A549 (cell line): ENCODE measurements around the gene VPS54. TPM values are rescaled to one million over a fixed set of nuclear protein-coding genes. Genes with fewer than 3 reads are reported as not detected.

Experiments used
- ATAC-seq, 2 experiments: fragments of 200-7000 bp in 1 of 2; fragments of >200 bp in 1 of 2; cut with Nextera tagmentation in 1 of 2; cut with Tn5 transposase in 1 of 2; 3 replicates each; pipeline versions ENCODE4 v1.8.0 to v1.9.1; 2018 to 2020; ENCODE audit warnings: mild to moderate bottlenecking in 1 of 2, moderate library complexity in 1 of 2
- CTCF ChIA-PET: fragments of 300-600 bp; sonication (Branson Sonifier 250); formaldehyde crosslinking; extraction: SDS; loops from one replicate; lab custom pipeline; 2021; ENCODE audit warnings: antibody characterized with exemption, inconsistent platforms; lab: Yijun Ruan, JAX
- POLR2A ChIA-PET: fragments of 350-600 bp; formaldehyde crosslinking; extraction: SDS; loops from one replicate; lab custom pipeline; 2021; ENCODE audit warnings: antibody characterized with exemption, inconsistent platforms; lab: Yijun Ruan, JAX
- DNase-seq, 2 experiments: peaks; one replicate each; pipeline versions ENCODE4 v3.0.0 to v3.0.0-alpha.2; 2011 to 2016; ENCODE audit warnings: low read depth in 1 of 2, low spot score in 1 of 2
- FAIRE-seq: peaks from 2 replicates; lab custom pipeline; 2011; peaks lifted over from hg19 to GRCh38; lab: Jason Lieb, UNC
- H3K27ac ChIP-seq, 2 experiments: fragments of >200 bp; sonication (Bioruptor Twin); formaldehyde crosslinking; 3 replicates each; pipeline ENCODE4 v1.5.1; 2016 to 2017
- H3K4me1 ChIP-seq: fragments of >200 bp; sonication (Bioruptor Twin); formaldehyde crosslinking; 3 replicates; pipeline ENCODE4 v1.6.1; 2016
- H3K4me2 ChIP-seq: fragments of >200 bp; sonication (Bioruptor Twin); formaldehyde crosslinking; 3 replicates; pipeline ENCODE4 v1.6.1; 2016
- H3K4me3 ChIP-seq: fragments of >200 bp; sonication (Bioruptor Twin); formaldehyde crosslinking; 3 replicates; pipeline ENCODE4 v1.5.1; 2016
- H3K9me3 ChIP-seq: fragments of >200 bp; sonication (Bioruptor Twin); formaldehyde crosslinking; 3 replicates; pipeline ENCODE4 v1.6.1; 2016
- BHLHE40 ChIP-seq: IDR thresholded peaks from 2 replicates; pipeline ENCODE4 v1.6.1; 2012; ENCODE audit warnings: low read depth, low read length, inconsistent platforms
- CBX2 ChIP-seq: fragments of 200-600 bp; sonication (generic); IDR thresholded peaks from 2 replicates; pipeline ENCODE4 v1.6.1; 2016; ENCODE audit warnings: low read depth, mild to moderate bottlenecking, borderline replicate concordance
- CBX8 ChIP-seq: fragments of 200-600 bp; sonication (generic); IDR thresholded peaks from 2 replicates; pipeline ENCODE4 v1.6.1; 2016
- E2F6 ChIP-seq: IDR thresholded peaks from 2 replicates; pipeline ENCODE4 v1.6.1; 2012; ENCODE audit warnings: low read depth, borderline replicate concordance
- ESRRA ChIP-seq: fragments of 150-350 bp; IDR thresholded peaks from 2 replicates; pipeline ENCODE4 v1.6.1; 2014; ENCODE audit warnings: mild to moderate bottlenecking, low read length, borderline replicate concordance
- FOSL2 ChIP-seq, 2 experiments: fragments of 450-650 bp in 1 of 2; fragments of >200 bp in 1 of 2; sonication (Bioruptor Twin) in 1 of 2; formaldehyde crosslinking; IDR thresholded peaks; 2 replicates each; pipeline versions ENCODE4 v1.5.0 to v1.6.1; 2016 to 2020; ENCODE audit warnings: mild to moderate bottlenecking in 1 of 2, moderate library complexity in 1 of 2
- FOXS1 ChIP-seq: fragments of 250-450 bp; sonication (Bioruptor Pico); IDR thresholded peaks from 2 replicates; pipeline ENCODE4 v1.5.0; 2020; ENCODE audit warnings: mild to moderate bottlenecking, moderate library complexity
- GATA3 ChIP-seq: IDR thresholded peaks from 2 replicates; pipeline ENCODE4 v1.6.1; 2012; ENCODE audit warnings: borderline replicate concordance
- HDAC2 ChIP-seq: fragments of 200-600 bp; sonication (generic); IDR thresholded peaks from 2 replicates; pipeline ENCODE4 v1.6.1; 2016
- HOXB13 ChIP-seq: fragments of 250-450 bp; sonication (Bioruptor Pico); IDR thresholded peaks from 2 replicates; pipeline ENCODE4 v1.5.0; 2020; ENCODE audit warnings: low read depth, mild to moderate bottlenecking, moderate library complexity
- JUN ChIP-seq, 2 experiments: fragments of >200 bp; sonication (Bioruptor Twin); formaldehyde crosslinking; IDR thresholded peaks; 2 replicates in 1 of 2; 3 replicates in 1 of 2; pipeline ENCODE4 v1.6.1; 2016 to 2017
- KDM5A ChIP-seq: fragments of 200-600 bp; sonication (generic); IDR thresholded peaks from 2 replicates; pipeline ENCODE4 v1.6.1; 2016; ENCODE audit warnings: antibody characterized with exemption, mild to moderate bottlenecking
- MAX ChIP-seq: IDR thresholded peaks from 2 replicates; pipeline ENCODE4 v1.6.1; 2012
- MAZ ChIP-seq: fragments of 150-350 bp; IDR thresholded peaks from 2 replicates; pipeline ENCODE4 v1.6.1; 2014; ENCODE audit warnings: antibody characterized with exemption, low read depth, low read length, borderline replicate concordance
- POLR2A ChIP-seq: IDR thresholded peaks from 2 replicates; pipeline ENCODE4 v1.6.1; 2012; ENCODE audit warnings: mild to moderate bottlenecking, low read length
- POLR2AphosphoS2 ChIP-seq: conservative IDR thresholded peaks from 2 replicates; pipeline ENCODE4 v1.6.1; 2012; ENCODE audit warnings: low read length, improper control_type of control experiment, inconsistent platforms
- RAD21 ChIP-seq, 2 experiments: fragments of >200 bp in 1 of 2; sonication (Bioruptor Twin) in 1 of 2; formaldehyde crosslinking in 1 of 2; IDR thresholded peaks in 1 of 2; conservative IDR thresholded peaks in 1 of 2; 2 replicates in 1 of 2; 3 replicates in 1 of 2; pipeline ENCODE4 v1.6.1; 2012 to 2018; ENCODE audit warnings: inconsistent platforms in 1 of 2
- SMC3 ChIP-seq: fragments of >200 bp; sonication (Bioruptor Twin); formaldehyde crosslinking; IDR thresholded peaks from 3 replicates; pipeline ENCODE4 v1.6.1; 2018; ENCODE audit warnings: inconsistent platforms
- SREBF2 ChIP-seq: fragments of 450-650 bp; IDR thresholded peaks from 2 replicates; pipeline ENCODE4 v1.6.1; 2014; ENCODE audit warnings: mild to moderate bottlenecking, moderate library complexity
- TP53 ChIP-seq: fragments of 250-450 bp; sonication (Bioruptor Pico); IDR thresholded peaks from 2 replicates; pipeline ENCODE4 v1.5.0; 2021; ENCODE audit warnings: mild to moderate bottlenecking, moderate library complexity
- ZSCAN20 ChIP-seq: fragments of 250-450 bp; sonication (Bioruptor Pico); IDR thresholded peaks from 2 replicates; pipeline ENCODE4 v1.8.0; 2022; ENCODE audit warnings: mild to moderate bottlenecking, moderate library complexity
- WGBS: methylation state at CpG from one replicate; pipeline ENCODE4 v1.1.6; 2017; ENCODE audit errors: missing lambda C conversion rate; 5-methylcytosine and 5-hydroxymethylcytosine counted together
- polyA plus RNA-seq, 4 experiments: library from polyadenylated mRNA; depleted of rRNA in 3 of 4; stranded (reverse); fragments of >200 nt; fragmentation: RNase III in 1 of 4; extraction: RNeasy Plus Mini Kit Qiagen cat#74134 plus additional on column Dnase treatment in 1 of 4; gene quantifications; 2 replicates in 3 of 4; 3 replicates in 1 of 4; pipeline ENCODE4 v1.2.3, GENCODE V29; 2011 to 2017
- TF ChIP-seq, protein P1 (sequence below): fragments of >200 bp; sonication (Bioruptor Twin); formaldehyde crosslinking; IDR thresholded peaks from 2 replicates; pipeline ENCODE4 v1.6.1; 2016
- TF ChIP-seq, protein P2 (sequence below): fragments of >200 bp; sonication (Bioruptor Twin); formaldehyde crosslinking; IDR thresholded peaks from 3 replicates; pipeline ENCODE4 v1.6.1; 2016
- TF ChIP-seq, protein P3 (sequence below): fragments of 450-650 bp; IDR thresholded peaks from 2 replicates; pipeline ENCODE4 v1.6.1; 2014; ENCODE audit warnings: antibody characterized with exemption

The VPS54 gene
- polyA plus RNA-seq, 2 of the 4 experiments (the other 2 are of a cell fraction), result 15.0 to 32.5 TPM

GRCh38 chr2:64063924-64064331, 44.7 kb upstream of the VPS54 start:
- H3K4me3 ChIP-seq, result no peak overlapping the region
- DNase-seq (no peak), ATAC-seq (peak in 1 of 2 experiments; percentile 39; a peak in 2 of 6 replicates), FAIRE-seq (no peak)
- no peak overlapping the region for H3K4me2 ChIP-seq
- H3K9me3 ChIP-seq, result no peaks in the 10 kb centered on the region
- H3K27ac ChIP-seq, result no peak overlapping the region
- ChIA-PET CTCF (interaction anchor here (5.4 kb wide), 1 partner anchor 14 kb away, joined by 23 read pairs; no protein-coding TSS in a partner anchor), POLR2A (no interaction called here)
- TF ChIP-seq RAD21 (conservative IDR thresholded peaks at IDR 0.05 in 1 of 2, IDR thresholded peaks at IDR 0.05 in 1 of 2), result no peak
- no peak for TF ChIP-seq SREBF2
- TF ChIP-seq KDM5A, result no peak
- TF ChIP-seq POLR2AphosphoS2, result no peak
- TF ChIP-seq MAZ, result no peak
- TF ChIP-seq CBX8, result no peak
- no peak for TF ChIP-seq GATA3
- TF ChIP-seq HDAC2, result no peak
- no peak for TF ChIP-seq FOXS1 (CRISPR knock-in tag)
- no peak for TF ChIP-seq MAX
- TF ChIP-seq POLR2A, result no peak
- no peak for TF ChIP-seq CBX2
- no peak for TF ChIP-seq JUN (IDR thresholded peaks at IDR 0.05)
- no peak for TF ChIP-seq ZSCAN20 (CRISPR knock-in tag)
- no peak for TF ChIP-seq BHLHE40
- TF ChIP-seq, protein P1, sequence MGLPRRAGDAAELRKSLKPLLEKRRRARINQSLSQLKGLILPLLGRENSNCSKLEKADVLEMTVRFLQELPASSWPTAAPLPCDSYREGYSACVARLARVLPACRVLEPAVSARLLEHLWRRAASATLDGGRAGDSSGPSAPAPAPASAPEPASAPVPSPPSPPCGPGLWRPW, result no peak
- TF ChIP-seq ESRRA, result no peak
- TF ChIP-seq HOXB13 (CRISPR knock-in tag), result no peak
- TF ChIP-seq, protein P2, sequence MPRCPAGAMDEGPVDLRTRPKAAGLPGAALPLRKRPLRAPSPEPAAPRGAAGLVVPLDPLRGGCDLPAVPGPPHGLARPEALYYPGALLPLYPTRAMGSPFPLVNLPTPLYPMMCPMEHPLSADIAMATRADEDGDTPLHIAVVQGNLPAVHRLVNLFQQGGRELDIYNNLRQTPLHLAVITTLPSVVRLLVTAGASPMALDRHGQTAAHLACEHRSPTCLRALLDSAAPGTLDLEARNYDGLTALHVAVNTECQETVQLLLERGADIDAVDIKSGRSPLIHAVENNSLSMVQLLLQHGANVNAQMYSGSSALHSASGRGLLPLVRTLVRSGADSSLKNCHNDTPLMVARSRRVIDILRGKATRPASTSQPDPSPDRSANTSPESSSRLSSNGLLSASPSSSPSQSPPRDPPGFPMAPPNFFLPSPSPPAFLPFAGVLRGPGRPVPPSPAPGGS, result no peak
- no peak for TF ChIP-seq TP53
- 69% methylated on average over 4 of the region's 4 CpGs for WGBS
- H3K4me1 ChIP-seq, result peaks cover 10% of the 10 kb centered on the region; the same call in 1 of the 3 replicates

DNA sequence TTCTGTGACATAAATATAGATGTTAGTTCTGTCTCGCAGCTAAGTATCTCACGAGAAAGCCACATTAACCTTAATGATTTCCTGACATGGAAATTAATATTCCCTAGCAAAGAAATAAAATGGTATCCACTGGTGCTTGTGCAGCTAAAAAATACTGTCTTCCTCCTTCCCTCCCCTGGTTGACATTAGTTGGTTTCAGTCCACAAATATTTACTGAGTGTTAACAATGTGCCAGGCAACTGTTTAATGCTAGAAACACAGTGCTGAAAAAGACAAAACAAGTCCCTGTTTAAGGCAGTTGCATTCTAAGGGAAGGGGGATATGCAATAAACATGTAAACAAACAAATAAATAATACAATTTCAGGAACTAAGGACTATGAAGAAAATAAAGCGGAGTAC, 44.2 kb upstream of the VPS54 start:
- Histone ChIP-seq H3K27ac (no peak overlapping the region), H3K9me3 (no peaks in the 10 kb centered on the region), H3K4me1 (peaks cover 10% of the 10 kb centered on the region; the same call in 1 of the 3 replicates), H3K4me3 (no peak overlapping the region), H3K4me2 (no peak overlapping the region)
- CTCF ChIA-PET, result interaction anchor here (5.4 kb wide), 1 partner anchor 14 kb away, joined by 23 read pairs; no protein-coding TSS in a partner anchor
- POLR2A ChIA-PET, result no interaction called here
- 86% methylated on average over 3 of the region's 3 CpGs for WGBS
- ATAC-seq, result no peak
- FAIRE-seq, result no peak
- no peak for DNase-seq
- TF ChIP-seq, protein P3, sequence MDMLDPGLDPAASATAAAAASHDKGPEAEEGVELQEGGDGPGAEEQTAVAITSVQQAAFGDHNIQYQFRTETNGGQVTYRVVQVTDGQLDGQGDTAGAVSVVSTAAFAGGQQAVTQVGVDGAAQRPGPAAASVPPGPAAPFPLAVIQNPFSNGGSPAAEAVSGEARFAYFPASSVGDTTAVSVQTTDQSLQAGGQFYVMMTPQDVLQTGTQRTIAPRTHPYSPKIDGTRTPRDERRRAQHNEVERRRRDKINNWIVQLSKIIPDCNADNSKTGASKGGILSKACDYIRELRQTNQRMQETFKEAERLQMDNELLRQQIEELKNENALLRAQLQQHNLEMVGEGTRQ, result no peak
- no peak for TF ChIP-seq E2F6

DNA sequence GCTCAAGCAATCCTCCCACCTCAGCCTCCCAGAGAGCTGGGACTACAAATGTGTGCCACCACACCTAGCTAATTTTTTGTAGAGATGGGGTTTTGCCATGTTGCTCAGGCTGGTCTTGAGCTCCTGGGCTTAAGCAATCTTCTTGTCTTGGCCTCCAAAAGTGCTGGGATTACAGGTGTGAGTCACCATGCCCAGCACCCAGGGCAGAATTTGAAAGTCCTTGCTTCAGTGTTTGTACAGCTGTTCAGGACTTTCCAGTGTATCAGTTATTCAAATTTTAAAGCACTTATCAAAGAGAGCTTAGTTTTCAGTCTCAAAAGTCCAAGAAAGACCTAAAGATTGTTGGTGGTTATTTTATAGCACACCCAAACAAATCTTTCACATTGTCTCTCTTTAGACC, 43.6 kb upstream of the VPS54 start:
- ChIA-PET POLR2A (no interaction called here), CTCF (interaction anchor here (5.4 kb wide), 1 partner anchor 13 kb away, joined by 23 read pairs; no protein-coding TSS in a partner anchor)
- Histone ChIP-seq H3K9me3 (no peaks in the 10 kb centered on the region), H3K4me3 (no peak overlapping the region), H3K4me1 (peaks cover 10% of the 10 kb centered on the region; the same call in 1 of the 3 replicates), H3K4me2 (peak overlapping the region; percentile 2; the same call in 1 of the 3 replicates), H3K27ac (no peak overlapping the region)
- TF ChIP-seq SMC3 (no peak), FOSL2 (IDR thresholded peaks at IDR 0.05) (no peak), FOSL2 (CRISPR knock-in tag; IDR thresholded peaks at IDR 0.05) (peak; percentile 24; the same call in 1 of the 2 replicates)
- TF ChIP-seq, protein P1, result no peak
- DNase-seq (peak in 1 of 2 experiments; percentile 31), FAIRE-seq (no peak), ATAC-seq (peak in 1 of 2 experiments; percentile 59; a peak in 3 of 6 replicates)
